ENCODE data around the gene P2RY6.

DNA sequence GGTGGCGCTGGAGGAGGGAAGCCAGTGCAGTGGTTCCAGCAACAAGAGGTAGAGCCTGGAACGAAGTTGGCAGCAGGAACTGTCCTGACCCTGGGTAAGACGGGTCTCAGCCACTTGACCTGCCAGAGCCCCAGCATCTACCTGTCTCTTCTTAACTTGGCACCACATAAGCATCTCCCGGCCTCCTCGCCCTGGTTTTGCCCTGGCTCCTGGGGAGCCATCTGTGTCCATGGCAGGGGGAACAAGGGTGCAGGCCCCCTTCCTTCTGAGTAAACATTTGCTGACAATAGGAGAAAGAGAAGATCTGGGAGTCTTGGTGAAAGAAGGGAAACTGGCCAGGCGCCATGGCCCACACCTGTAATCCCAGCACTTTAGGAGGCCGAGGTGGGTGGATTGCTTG lies 41.2 kb upstream of the P2RY6 start:
- TF ChIP-seq, protein P1, sequence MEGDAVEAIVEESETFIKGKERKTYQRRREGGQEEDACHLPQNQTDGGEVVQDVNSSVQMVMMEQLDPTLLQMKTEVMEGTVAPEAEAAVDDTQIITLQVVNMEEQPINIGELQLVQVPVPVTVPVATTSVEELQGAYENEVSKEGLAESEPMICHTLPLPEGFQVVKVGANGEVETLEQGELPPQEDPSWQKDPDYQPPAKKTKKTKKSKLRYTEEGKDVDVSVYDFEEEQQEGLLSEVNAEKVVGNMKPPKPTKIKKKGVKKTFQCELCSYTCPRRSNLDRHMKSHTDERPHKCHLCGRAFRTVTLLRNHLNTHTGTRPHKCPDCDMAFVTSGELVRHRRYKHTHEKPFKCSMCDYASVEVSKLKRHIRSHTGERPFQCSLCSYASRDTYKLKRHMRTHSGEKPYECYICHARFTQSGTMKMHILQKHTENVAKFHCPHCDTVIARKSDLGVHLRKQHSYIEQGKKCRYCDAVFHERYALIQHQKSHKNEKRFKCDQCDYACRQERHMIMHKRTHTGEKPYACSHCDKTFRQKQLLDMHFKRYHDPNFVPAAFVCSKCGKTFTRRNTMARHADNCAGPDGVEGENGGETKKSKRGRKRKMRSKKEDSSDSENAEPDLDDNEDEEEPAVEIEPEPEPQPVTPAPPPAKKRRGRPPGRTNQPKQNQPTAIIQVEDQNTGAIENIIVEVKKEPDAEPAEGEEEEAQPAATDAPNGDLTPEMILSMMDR (conservative IDR thresholded peaks at IDR 0.05; ENCODE audit: low read length): no peak
- no peak for TF ChIP-seq EZH2phosphoT487 (IDR thresholded peaks at IDR 0.05; ENCODE audit: borderline replicate concordance)
